PC-3 (cell line): ENCODE measurements around the gene STEAP4.

Experiments
- EZH2 ChIP-seq: fragments of 300-600 bp; sonication (generic); IDR thresholded peaks from one replicate; pipeline ENCODE4 v1.6.1; 2017; ENCODE audit warnings: antibody characterized with exemption, mild to moderate bottlenecking, low read length; ENCODE audit not compliant: unreplicated experiment
- EZH2phosphoT487 ChIP-seq: fragments of 300-600 bp; sonication (generic); IDR thresholded peaks from 2 replicates; pipeline ENCODE4 v1.6.1; 2018; ENCODE audit warnings: mild to moderate bottlenecking, antibody characterized with exemption, low read length, borderline replicate concordance
- TF ChIP-seq, protein P1 (sequence below): fragments of 300-600 bp; sonication (generic); conservative IDR thresholded peaks from 2 replicates; pipeline ENCODE4 v1.5.1; 2017; ENCODE audit warnings: antibody characterized with exemption, low read depth, mild to moderate bottlenecking, low read length

GRCh38 chr7:88226886-88227516 is 79.7 kb downstream of the STEAP4 start:
- TF ChIP-seq, protein P1, sequence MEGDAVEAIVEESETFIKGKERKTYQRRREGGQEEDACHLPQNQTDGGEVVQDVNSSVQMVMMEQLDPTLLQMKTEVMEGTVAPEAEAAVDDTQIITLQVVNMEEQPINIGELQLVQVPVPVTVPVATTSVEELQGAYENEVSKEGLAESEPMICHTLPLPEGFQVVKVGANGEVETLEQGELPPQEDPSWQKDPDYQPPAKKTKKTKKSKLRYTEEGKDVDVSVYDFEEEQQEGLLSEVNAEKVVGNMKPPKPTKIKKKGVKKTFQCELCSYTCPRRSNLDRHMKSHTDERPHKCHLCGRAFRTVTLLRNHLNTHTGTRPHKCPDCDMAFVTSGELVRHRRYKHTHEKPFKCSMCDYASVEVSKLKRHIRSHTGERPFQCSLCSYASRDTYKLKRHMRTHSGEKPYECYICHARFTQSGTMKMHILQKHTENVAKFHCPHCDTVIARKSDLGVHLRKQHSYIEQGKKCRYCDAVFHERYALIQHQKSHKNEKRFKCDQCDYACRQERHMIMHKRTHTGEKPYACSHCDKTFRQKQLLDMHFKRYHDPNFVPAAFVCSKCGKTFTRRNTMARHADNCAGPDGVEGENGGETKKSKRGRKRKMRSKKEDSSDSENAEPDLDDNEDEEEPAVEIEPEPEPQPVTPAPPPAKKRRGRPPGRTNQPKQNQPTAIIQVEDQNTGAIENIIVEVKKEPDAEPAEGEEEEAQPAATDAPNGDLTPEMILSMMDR, result no peak
- TF ChIP-seq EZH2phosphoT487 (no peak), EZH2 (no peak)
